GM18511 (cell line): ENCODE data around the gene CDH4.

ENCODE experiments used
- ATAC-seq: cut with Tn5 transposase; IDR thresholded peaks from one replicate; pipeline ENCODE4 v1.9.1; 2021; ENCODE audit warnings: mild to moderate bottlenecking, moderate library complexity; ENCODE audit not compliant: unreplicated experiment

Gene CDH4

GRCh38 chr20:61635721-61636455 lies 383.8 kb downstream of the CDH4 start:
- ATAC-seq = no peak

DNA sequence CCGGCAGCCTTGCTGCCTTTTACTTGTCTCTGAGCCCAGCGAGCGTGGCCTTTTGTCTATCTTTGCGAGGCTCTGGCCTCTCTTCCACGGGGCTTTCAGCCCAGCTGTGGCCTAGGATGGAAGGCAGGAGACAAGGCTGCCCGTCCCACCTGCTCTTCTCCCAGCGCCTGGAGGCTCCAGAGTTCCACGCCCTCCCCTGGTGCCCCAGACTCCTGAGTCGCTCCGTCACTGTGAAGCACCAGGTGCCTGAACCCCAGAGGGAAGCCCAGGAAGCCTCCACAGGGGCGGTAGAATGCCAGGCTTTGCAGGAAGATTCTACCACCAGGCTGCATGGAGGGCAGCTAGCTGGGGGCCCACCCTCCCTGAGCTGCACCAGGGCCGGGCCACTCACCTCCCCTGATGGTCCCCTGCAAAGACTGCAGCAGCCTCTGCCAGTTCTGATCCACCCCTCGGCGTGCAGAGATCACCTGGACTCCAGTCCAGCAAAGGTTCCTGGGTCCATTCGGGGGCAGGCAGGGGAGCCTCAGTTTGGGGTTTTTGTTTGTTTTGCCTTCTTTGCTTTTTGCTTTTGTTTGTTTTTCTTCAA lies 384.6 kb downstream of the CDH4 start:
- ATAC-seq = no peak

GRCh38 chr20:61638802-61639585 lies 386.9 kb downstream of the CDH4 start:
- no peak for ATAC-seq

DNA sequence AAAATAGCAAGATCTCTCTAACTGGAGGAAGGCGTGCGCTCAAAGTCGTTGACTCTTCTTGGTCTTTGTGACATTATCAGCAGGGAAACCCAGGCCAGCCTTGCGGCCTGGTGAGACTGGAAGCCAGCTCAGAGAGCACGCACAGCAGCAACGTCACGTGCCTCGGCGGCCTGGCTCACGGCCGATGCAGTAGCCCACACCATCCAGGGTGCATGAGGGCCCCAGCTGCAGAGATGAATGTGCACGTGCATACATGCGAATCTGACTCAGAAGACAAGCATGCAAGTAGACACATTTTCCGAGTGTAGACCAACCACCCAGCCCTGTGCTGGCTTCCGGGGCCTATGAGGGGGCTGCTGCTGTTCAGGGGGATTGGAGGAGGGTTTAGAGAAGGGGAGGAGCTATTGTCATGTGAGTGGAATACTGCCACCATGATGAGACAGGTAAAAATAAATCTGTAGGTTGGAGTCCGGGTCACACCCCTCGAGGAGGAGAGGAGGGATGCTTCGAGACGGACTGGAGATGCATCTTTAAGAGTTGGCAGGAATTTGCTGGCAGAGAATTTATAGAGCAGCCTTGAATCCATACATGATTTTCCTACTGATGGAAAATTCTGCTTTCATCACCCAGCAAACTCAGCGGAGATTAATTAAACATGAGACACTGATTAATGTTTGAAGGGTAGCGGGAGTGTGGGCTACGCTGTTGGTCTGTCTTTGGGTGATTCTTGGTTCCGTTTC lies 388.2 kb downstream of the CDH4 start:
- ATAC-seq = no peak

- no peak for ATAC-seq
These were observed 388.8 kb downstream of the CDH4 start for GRCh38 chr20:61640871-61641245.

- no peak for ATAC-seq
These were observed 391.8 kb downstream of the CDH4 start for GRCh38 chr20:61643656-61644377.

DNA sequence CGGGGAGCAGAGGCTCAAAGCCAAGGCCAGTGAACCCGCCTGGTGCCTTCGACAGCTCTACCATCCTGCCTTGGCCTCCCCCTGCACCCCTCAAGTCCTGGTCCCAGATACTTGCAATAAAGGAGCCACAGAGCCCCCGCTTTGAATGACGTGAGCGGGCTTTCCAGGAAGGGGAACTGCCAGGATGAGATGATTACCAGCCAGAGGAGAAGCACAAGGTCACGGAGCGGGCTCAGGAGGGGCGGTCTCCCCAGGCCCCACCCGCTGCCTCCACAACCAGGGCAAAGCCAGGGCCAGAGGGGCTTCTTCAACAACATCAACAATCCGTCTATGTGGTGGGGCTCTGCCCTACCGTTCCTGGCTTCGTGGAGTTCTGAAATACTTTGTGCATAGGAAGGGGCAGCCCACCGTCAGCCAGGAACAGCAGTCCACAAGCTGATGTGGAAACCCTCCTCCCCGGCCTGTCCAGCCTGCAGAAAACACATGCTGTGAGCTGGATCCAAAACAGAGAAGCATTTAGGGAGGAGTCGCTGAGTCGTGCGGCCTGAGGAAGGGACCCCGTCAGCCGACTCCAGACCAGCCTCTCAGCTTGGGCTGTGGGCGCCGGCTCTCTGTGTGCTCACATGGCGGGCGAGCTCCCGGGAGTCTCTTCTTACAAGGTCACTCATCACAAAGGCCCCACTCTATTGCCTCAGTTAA lies 392.5 kb downstream of the CDH4 start:
- no peak for ATAC-seq

- no peak for ATAC-seq
These were observed 393.7 kb downstream of the CDH4 start for GRCh38 chr20:61645732-61646131.

- no peak for ATAC-seq
These were observed 394.4 kb downstream of the CDH4 start for GRCh38 chr20:61646453-61646852.

GRCh38 chr20:61646986-61647385 lies 394.9 kb downstream of the CDH4 start:
- ATAC-seq = no peak

DNA sequence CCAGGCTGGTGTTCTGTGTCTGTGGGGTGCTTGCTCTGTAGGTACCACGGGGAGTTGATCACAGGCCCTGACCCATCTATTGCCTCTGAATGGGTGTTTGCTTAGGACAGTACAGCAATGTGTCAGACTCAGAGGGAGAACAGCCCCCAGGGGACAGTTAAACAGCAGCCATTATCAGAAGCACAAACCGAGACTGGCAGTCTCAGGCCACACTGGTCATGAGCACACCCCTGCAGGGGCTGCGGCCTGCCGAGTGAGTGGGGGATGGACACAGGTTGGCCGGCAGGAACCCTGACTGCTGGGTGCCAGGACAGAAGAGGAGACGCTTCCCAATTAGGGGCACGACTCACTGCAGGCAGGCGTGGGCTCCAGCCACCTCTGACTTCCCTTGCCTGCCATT lies 395.6 kb downstream of the CDH4 start:
- no peak for ATAC-seq

GRCh38 chr20:61649105-61649859 lies 397.2 kb downstream of the CDH4 start:
- no peak for ATAC-seq

DNA sequence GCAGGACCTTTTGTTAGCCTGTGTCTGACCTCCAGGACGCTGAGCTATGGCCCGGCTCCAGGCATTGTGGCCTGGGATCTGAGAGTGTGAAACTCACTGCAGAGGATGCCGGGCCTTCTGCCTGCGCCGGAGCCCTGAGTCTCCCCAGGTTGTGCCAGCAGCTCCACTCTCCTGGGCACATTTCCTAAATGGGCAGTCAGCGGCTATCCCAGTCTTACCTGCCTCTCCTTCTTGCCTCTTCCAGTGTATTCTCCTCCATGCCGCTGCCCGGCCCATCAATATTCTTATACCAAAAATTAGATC lies 397.8 kb downstream of the CDH4 start:
- ATAC-seq = no peak

- no peak for ATAC-seq
These were observed 399.1 kb downstream of the CDH4 start for GRCh38 chr20:61650912-61651733.

DNA sequence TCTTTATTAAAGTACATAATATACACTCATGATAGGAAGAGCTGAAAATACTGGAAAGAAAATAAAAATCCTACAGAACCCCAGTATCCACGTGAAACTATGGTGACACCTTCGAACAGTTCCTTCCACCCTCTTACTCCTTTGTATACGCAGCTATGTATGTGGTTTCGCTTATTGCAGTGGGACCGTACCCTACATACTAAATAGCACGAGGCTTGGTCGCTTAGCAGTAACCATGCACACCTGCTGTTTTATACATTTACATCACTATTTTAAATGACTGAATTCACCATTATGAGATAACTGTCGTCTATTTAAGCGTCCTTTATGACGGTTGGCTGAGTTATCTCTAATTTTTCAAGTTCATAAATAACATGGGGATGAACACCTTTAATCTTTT lies 400.1 kb downstream of the CDH4 start:
- no peak for ATAC-seq

GRCh38 chr20:61654726-61655125 lies 402.7 kb downstream of the CDH4 start:
- no peak for ATAC-seq

DNA sequence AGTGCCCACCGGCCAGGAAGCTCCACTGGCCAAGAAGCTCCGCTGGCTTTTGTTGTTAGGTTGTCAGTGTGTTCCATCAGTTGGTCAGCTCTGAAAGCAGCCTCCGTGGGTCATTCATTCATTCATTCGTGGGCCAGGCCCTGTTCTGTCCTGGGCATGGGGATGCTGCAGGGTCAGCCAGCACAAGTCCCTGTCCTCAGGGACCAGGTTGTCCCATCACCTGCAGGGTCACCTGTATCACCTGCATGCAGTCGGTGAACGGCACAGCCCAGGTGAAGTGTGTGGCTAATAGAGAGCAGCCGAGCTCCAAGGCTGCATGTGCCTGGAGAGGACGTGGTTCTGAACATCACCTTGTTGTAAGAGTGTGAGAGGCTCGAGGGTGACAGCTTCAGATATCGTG lies 403.5 kb downstream of the CDH4 start:
- ATAC-seq = no peak

DNA sequence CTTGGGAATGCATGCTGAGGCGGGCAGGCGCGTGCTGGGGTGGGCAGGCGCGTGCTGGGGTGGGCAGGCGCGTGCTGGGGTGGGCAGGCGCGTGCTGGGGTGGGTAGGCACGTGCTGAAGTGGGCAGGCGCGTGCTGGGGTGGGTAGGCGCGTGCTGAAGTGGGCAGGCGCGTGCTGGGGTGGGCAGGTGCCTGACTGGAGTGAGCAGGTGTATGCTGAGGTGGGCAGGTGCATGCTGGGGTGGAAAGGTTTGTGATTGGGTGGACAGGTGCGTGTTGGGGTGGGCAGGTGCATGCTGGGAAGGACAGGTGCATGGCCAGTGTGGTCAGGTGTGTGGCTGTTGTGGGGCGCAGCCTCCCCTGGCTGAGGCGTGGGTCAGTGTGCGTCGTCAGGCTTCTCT lies 404.1 kb downstream of the CDH4 start:
- ATAC-seq = no peak
